ENCODE measurements around the gene STK11IP. TPM values are rescaled to one million over a fixed set of nuclear protein-coding genes. Genes with fewer than 3 reads are reported as not detected.

STK11IP gene
- total RNA-seq, 1 donor from 2014 or later: 34.5 TPM

GRCh38 chr2:219664944-219665343 lies 67.3 kb downstream of the STK11IP start:
- DNase-seq: no peak
- TF ChIP-seq, protein P1, sequence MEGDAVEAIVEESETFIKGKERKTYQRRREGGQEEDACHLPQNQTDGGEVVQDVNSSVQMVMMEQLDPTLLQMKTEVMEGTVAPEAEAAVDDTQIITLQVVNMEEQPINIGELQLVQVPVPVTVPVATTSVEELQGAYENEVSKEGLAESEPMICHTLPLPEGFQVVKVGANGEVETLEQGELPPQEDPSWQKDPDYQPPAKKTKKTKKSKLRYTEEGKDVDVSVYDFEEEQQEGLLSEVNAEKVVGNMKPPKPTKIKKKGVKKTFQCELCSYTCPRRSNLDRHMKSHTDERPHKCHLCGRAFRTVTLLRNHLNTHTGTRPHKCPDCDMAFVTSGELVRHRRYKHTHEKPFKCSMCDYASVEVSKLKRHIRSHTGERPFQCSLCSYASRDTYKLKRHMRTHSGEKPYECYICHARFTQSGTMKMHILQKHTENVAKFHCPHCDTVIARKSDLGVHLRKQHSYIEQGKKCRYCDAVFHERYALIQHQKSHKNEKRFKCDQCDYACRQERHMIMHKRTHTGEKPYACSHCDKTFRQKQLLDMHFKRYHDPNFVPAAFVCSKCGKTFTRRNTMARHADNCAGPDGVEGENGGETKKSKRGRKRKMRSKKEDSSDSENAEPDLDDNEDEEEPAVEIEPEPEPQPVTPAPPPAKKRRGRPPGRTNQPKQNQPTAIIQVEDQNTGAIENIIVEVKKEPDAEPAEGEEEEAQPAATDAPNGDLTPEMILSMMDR (IDR thresholded peaks at IDR 0.05; ENCODE audit: partially characterized antibody, unreplicated experiment): no peak
- Mint-ChIP-seq H3K4me3 (ENCODE audit: unreplicated experiment) (no peak overlapping the region), H3K27me3 (ENCODE audit: unreplicated experiment) (peaks cover 2% of the 10 kb centered on the region), H3K9me3 (ENCODE audit: unreplicated experiment) (peaks cover 10% of the 10 kb centered on the region), H3K27ac (ENCODE audit: unreplicated experiment) (no peak overlapping the region), H3K4me1 (ENCODE audit: low read depth, unreplicated experiment) (no peaks in the 10 kb centered on the region), H3K36me3 (ENCODE audit: unreplicated experiment) (peaks cover 24% of the 10 kb centered on the region)

- DNase-seq: no peak
- peaks cover 15% of the 10 kb centered on the region for H3K36me3 Mint-ChIP-seq (ENCODE audit: unreplicated experiment)
Measured at GRCh38 chr2:219665926-219666325, 68.3 kb downstream of the STK11IP start.

More at GRCh38 chr2:219665926-219666325, 68.3 kb downstream of the STK11IP start:
- Mint-ChIP-seq H3K27ac (ENCODE audit: unreplicated experiment) (no peak overlapping the region), H3K4me3 (ENCODE audit: unreplicated experiment) (no peak overlapping the region), H3K4me1 (ENCODE audit: low read depth, unreplicated experiment) (no peaks in the 10 kb centered on the region), H3K27me3 (ENCODE audit: unreplicated experiment) (peaks cover 2% of the 10 kb centered on the region), H3K9me3 (ENCODE audit: unreplicated experiment) (peaks cover 10% of the 10 kb centered on the region)
- TF ChIP-seq, protein P1 (IDR thresholded peaks at IDR 0.05; ENCODE audit: partially characterized antibody, unreplicated experiment): no peak

Small RNA genes within 50 kb of the gene (microRNA-seq; reads per million reads assigned to microRNA genes)
- gene MIR3132 (ENCODE audit: unreplicated experiment): 3.7 reads per million, percentile 27 among the genes with 10 or more reads in this experiment

Other genes starting within 250 kb of the STK11IP start
- gene DNPEP, start 209.9 kb upstream of the STK11IP start, total RNA-seq (ENCODE audit: unreplicated experiment): 19.8 TPM
- gene DES, start 179.5 kb upstream of the STK11IP start, total RNA-seq (ENCODE audit: unreplicated experiment): 1.3 TPM
- 92.9 TPM for gene SPEG, start 163.0 kb upstream of the STK11IP start, total RNA-seq (ENCODE audit: unreplicated experiment)
- 23.2 TPM for gene GMPPA, start 99.0 kb upstream of the STK11IP start, total RNA-seq (ENCODE audit: unreplicated experiment)
- 5.4 TPM for gene ASIC4, start 83.4 kb upstream of the STK11IP start, total RNA-seq (ENCODE audit: unreplicated experiment)
- gene CHPF, start 54.0 kb upstream of the STK11IP start, total RNA-seq (ENCODE audit: unreplicated experiment): 31.1 TPM
- 40.9 TPM for gene TMEM198, start 53.8 kb upstream of the STK11IP start, total RNA-seq (ENCODE audit: unreplicated experiment)
- 47.9 TPM for gene OBSL1, start 26.3 kb upstream of the STK11IP start, total RNA-seq (ENCODE audit: unreplicated experiment)
- gene INHA, start 25.5 kb upstream of the STK11IP start, total RNA-seq (ENCODE audit: unreplicated experiment): not detected
- 24.4 TPM for gene SLC4A3, start 29.8 kb downstream of the STK11IP start, total RNA-seq (ENCODE audit: unreplicated experiment)

Measured in glutamatergic neuron (in vitro differentiated cells).